ENCODE data around the gene SNCB. TPM values are rescaled to one million over a fixed set of nuclear protein-coding genes. Genes with fewer than 3 reads are reported as not detected.

The SNCB gene
- total RNA-seq, 2 experiments from 2014 or later, result not detected

DNA sequence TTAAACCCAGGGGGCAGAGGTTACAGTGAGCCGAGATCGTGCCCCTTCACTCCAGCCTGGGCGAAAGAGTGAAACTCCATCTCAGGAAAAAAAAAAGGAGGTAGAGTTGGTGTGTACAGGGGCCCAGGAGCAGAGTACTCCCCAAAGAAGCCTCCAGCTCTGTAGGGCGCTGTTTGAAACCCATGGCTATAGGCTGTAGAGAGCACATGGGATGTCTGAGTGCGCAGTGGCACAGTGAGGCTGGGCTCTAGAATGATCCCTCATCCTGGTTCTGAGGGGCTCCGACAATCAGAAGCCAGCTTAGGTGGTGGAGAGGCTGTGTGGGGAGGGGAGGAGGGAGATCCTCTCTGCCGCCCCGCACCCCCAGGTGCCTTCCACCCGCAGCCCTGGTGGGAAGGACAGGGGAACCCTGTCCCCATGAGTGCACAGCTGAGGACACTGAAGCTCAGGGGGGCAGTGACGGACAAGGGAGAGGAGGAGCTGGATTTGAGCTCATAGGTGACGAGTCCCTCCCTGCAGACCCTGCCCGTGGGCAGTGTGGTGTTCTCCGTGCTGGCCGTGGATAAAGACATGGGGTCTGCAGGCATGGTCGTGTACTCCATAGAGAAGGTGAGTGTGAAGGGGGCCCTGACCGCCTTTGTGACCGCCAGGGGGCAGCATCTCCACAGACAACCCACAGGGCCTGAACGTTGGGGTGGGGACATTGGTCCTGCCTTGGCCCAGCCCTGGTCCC, 56.6 kb downstream of the SNCB start:
- Histone ChIP-seq H3K27me3 (ENCODE audit: control insufficient read depth in 1 of 2, insufficient read depth in 2 of 2, low read length in 2 of 2) (no peaks in the 10 kb centered on the region), H3K36me3 (ENCODE audit: insufficient read depth, low read length) (no peaks in the 10 kb centered on the region), H3K9me3 (ENCODE audit: control insufficient read depth in 1 of 2, insufficient read depth in 1 of 2, low read length in 2 of 2) (no peaks in the 10 kb centered on the region), H3K4me1 (ENCODE audit: insufficient read depth, low read length) (peaks cover 13% of the 10 kb centered on the region), H3K27ac (ENCODE audit: low read depth in 1 of 2, low read length in 2 of 2) (no peak overlapping the region), H3K4me3 (ENCODE audit: low read length) (no peak overlapping the region)
- peaks cover 4% of the 10 kb centered on the region for H3K27me3 Mint-ChIP-seq
- intact Hi-C loops (cut with DNase I, micrococcal nuclease), result loop anchor here (1.0 to 10.0 kb wide), 3 partner anchors 36 to 381 kb away; partner anchors contain the start of genes CLTB (in 1 of the 2) and RNF44 (in 1 of the 2)
- H3K4me3 Mint-ChIP-seq, result no peak overlapping the region
- H3K36me3 Mint-ChIP-seq (ENCODE audit: low read depth), result no peaks in the 10 kb centered on the region
- peak; percentile 79 for TF ChIP-seq CTCF (IDR thresholded peaks at IDR 0.05)
- POLR2A ChIA-PET, result interaction anchor here (1.1 kb wide), 1 partner anchor 35 kb away, joined by 4 read pairs; no protein-coding TSS in a partner anchor
- DNase-seq (peak; percentile 60 to 89 (median 76)), ATAC-seq (ENCODE audit: poor library complexity) (peak; percentile 79)
- CTCF ChIA-PET, result interaction anchor here (0.8 to 2.6 kb wide), 3 partner anchors 23 to 157 kb away, joined by 3 to 6 read pairs (median 3); no protein-coding TSS in a partner anchor
- H3K27ac Mint-ChIP-seq, result no peak overlapping the region
- H3K9me3 Mint-ChIP-seq, result no peaks in the 10 kb centered on the region
- no peaks in the 10 kb centered on the region for H3K4me1 Mint-ChIP-seq (ENCODE audit: low read depth)

Small RNA genes lying within 50 kb of the gene (microRNA-seq; reads per million reads assigned to microRNA genes)
- not detected for gene MIR4281 (ENCODE audit: borderline microRNAs expressed, borderline replicate concordance)

Other genes starting within 250 kb of the SNCB start
- gene NOP16, start 241.9 kb downstream of the SNCB start, total RNA-seq, result 10 to 100 TPM; 12.0 to 14.5 TPM
- 100 to 1,000 TPM in 1 of 2 experiments, 10 to 100 TPM in 1; 98.2 to 104 TPM for gene HIGD2A, start 241.8 kb downstream of the SNCB start, total RNA-seq
- gene CLTB, start 214.0 kb downstream of the SNCB start, total RNA-seq, result 10 to 100 TPM; 69.5 to 73.2 TPM
- gene FAF2, start 182.1 kb downstream of the SNCB start, total RNA-seq, result 10 to 100 TPM; 27.5 to 30.1 TPM
- 100 to 1,000 TPM; 208 to 217 TPM for gene RNF44, start 93.1 kb downstream of the SNCB start, total RNA-seq
- 1 to 10 TPM; 1.6 to 2.0 TPM for gene CDHR2, start 81.2 kb downstream of the SNCB start, total RNA-seq
- gene GPRIN1, start 20.4 kb downstream of the SNCB start, total RNA-seq, result under 1 TPM; 0.22 to 0.36 TPM
- not detected for gene EIF4E1B, start 141 bp upstream of the SNCB start, total RNA-seq
- 1 to 10 TPM; 7.8 to 7.9 TPM for gene TSPAN17, start 16.9 kb upstream of the SNCB start, total RNA-seq
- not detected for gene UNC5A, start 180.0 kb upstream of the SNCB start, total RNA-seq

Data from CD4-positive, alpha-beta T cell (primary cell).